GM12878 (cell line): ENCODE data around the gene SLC31A1. TPM values are rescaled to one million over a fixed set of nuclear protein-coding genes. Genes with fewer than 3 reads are reported as not detected.
A peak's percentile ranks its signal among the peaks of the same experiment; 100 is the strongest.

ENCODE experiments used
- BACH1 ChIP-seq: fragments of 450-650 bp; IDR thresholded peaks from 2 replicates; pipeline ENCODE4 v1.6.1; 2017; ENCODE audit warnings: mild to moderate bottlenecking, borderline replicate concordance
- CHD2 ChIP-seq: IDR thresholded peaks from 2 replicates; pipeline ENCODE4 v1.6.1; 2011; ENCODE audit warnings: low read depth, low read length, improper control_type of control experiment, borderline replicate concordance
- CUX1 ChIP-seq: IDR thresholded peaks from 2 replicates; pipeline ENCODE4 v1.6.1; 2012; ENCODE audit warnings: improper control_type of control experiment, low read depth, low read length; ENCODE audit not compliant: insufficient replicate concordance
- EP300 ChIP-seq, 2 experiments: fragments of 150-350 bp in 1 of 2; IDR thresholded peaks; 2 replicates each; pipeline ENCODE4 v1.6.1; 2011 to 2012; ENCODE audit warnings: low read depth in 2 of 2, low read length in 2 of 2, borderline replicate concordance in 1 of 2, improper control_type of control experiment in 1 of 2, inconsistent platforms in 1 of 2; ENCODE audit not compliant: control insufficient read depth in 1 of 2
- ETV6 ChIP-seq, 2 experiments: fragments of 450-650 bp in 1 of 2; IDR thresholded peaks in 1 of 2; conservative IDR thresholded peaks in 1 of 2; 2 replicates each; pipeline ENCODE4 v1.6.1; 2014; ENCODE audit warnings: antibody characterized with exemption in 1 of 2, borderline replicate concordance in 1 of 2, low read depth in 1 of 2, mild to moderate bottlenecking in 1 of 2, moderate library complexity in 1 of 2
- EZH2 ChIP-seq: IDR thresholded peaks from 2 replicates; pipeline ENCODE4 v1.6.1; 2012; ENCODE audit warnings: low read depth, mild to moderate bottlenecking, control low read depth, inconsistent platforms, low read length, borderline replicate concordance; ENCODE audit not compliant: control insufficient read depth
- GABPA ChIP-seq: IDR thresholded peaks from 2 replicates; pipeline ENCODE4 v1.6.1; 2014; ENCODE audit warnings: antibody characterized with exemption, low read depth, mild to moderate bottlenecking, inconsistent platforms
- IRF5 ChIP-seq: fragments of 450-650 bp; IDR thresholded peaks from 2 replicates; pipeline ENCODE4 v1.6.1; 2017; ENCODE audit warnings: borderline replicate concordance
- LARP7 ChIP-seq: fragments of 450-650 bp; IDR thresholded peaks from 2 replicates; pipeline ENCODE4 v1.6.1; 2017; ENCODE audit warnings: mild to moderate bottlenecking
- MEF2B ChIP-seq: fragments of 450-650 bp; IDR thresholded peaks from 2 replicates; pipeline ENCODE4 v1.6.1; 2018; ENCODE audit warnings: mild to moderate bottlenecking, moderate library complexity; ENCODE audit not compliant: partially characterized antibody, poor library complexity, severe bottlenecking
- RAD21 ChIP-seq: IDR thresholded peaks from 2 replicates; pipeline ENCODE4 v1.6.1; 2011; ENCODE audit warnings: mild to moderate bottlenecking, low read depth, low read length, moderate library complexity; ENCODE audit not compliant: insufficient read depth
- RELA ChIP-seq: fragments of 450-650 bp; IDR thresholded peaks from 2 replicates; pipeline ENCODE4 v1.8.0; 2014; ENCODE audit warnings: borderline replicate concordance; ENCODE audit not compliant: partially characterized antibody
- TCF12 ChIP-seq: IDR thresholded peaks from 2 replicates; pipeline ENCODE4 v1.6.1; 2011; ENCODE audit warnings: low read depth, mild to moderate bottlenecking, low read length
- USF1 ChIP-seq: IDR thresholded peaks from 2 replicates; pipeline ENCODE4 v1.6.1; 2011; ENCODE audit warnings: borderline replicate concordance, low read depth, mild to moderate bottlenecking, moderate library complexity, mixed read lengths, low read length; ENCODE audit not compliant: insufficient read depth; ENCODE audit errors: extremely low read length
- polyA plus RNA-seq, 11 experiments: library from polyadenylated mRNA; depleted of rRNA in 4 of 11; unstranded in 6 of 11; stranded (reverse) in 5 of 11; fragments of >200 nt; fragmentation: Nextera tagmentation in 4 of 11; fragmentation: Illumina TruSeq in 1 of 11; extraction: Ambion mirVana in 4 of 11; extraction: Trizol in 1 of 11; gene quantifications; 1 replicate in 1 of 11; 2 replicates in 10 of 11; pipeline versions ENCODE4 v1.2.1 to v1.2.3, GENCODE V29; 2011 to 2016; ENCODE audit warnings: inconsistent platforms in 2 of 11, missing spikeins in 2 of 11, low read depth in 1 of 11
- total RNA-seq, 4 experiments: library from RNA; depleted of rRNA in 3 of 4; stranded (reverse); fragments of >200 nt in 3 of 4; fragmentation: Illumina TruSeq in 1 of 4; extraction: Trizol in 1 of 4; gene quantifications; 2 replicates each; pipeline versions ENCODE4 v1.2.1 to v1.2.3, GENCODE V29; 2013 to 2021
- TF ChIP-seq, protein P1 (sequence below): IDR thresholded peaks from 2 replicates; pipeline ENCODE4 v1.6.1; 2012; ENCODE audit warnings: low read length, inconsistent platforms
- TF ChIP-seq, protein P2 (sequence below): IDR thresholded peaks from 2 replicates; pipeline ENCODE4 v1.6.1; 2012; ENCODE audit warnings: low read depth, low read length, improper control_type of control experiment
- TF ChIP-seq, protein P3 (sequence below): IDR thresholded peaks from 2 replicates; pipeline ENCODE4 v1.6.1; 2011; ENCODE audit warnings: low read depth, mild to moderate bottlenecking, low read length, moderate library complexity, borderline replicate concordance; ENCODE audit errors: extremely low read depth

SLC31A1 gene
- total and polyA plus RNA-seq, 10 of the 15 experiments (the other 5 are each of a cell fraction or from before 2014, with no cell fraction given) = 7.3 to 16.2 (median 10.5) TPM

- no peak for TF ChIP-seq USF1
- TF ChIP-seq GABPA = no peak
- TF ChIP-seq RAD21 = no peak
- TF ChIP-seq EP300 (IDR thresholded peaks at IDR 0.05; ENCODE audit: borderline replicate concordance in 1 of 2, control insufficient read depth in 1 of 2, low read depth in 2 of 2, low read length in 2 of 2) = peak in 1 of 2 experiments; percentile 29; a peak in 1 of 4 replicates
- TF ChIP-seq MEF2B = no peak
- no peak for TF ChIP-seq BACH1
- no peak for TF ChIP-seq EZH2
- 0 out of 2 replicates have a peak, but pooled peaks have one; percentile 61 for TF ChIP-seq LARP7
- TF ChIP-seq RELA = peak; percentile 58
- TF ChIP-seq TCF12 = no peak
- TF ChIP-seq ETV6 (conservative IDR thresholded peaks at IDR 0.05 in 1 of 2, IDR thresholded peaks at IDR 0.05 in 1 of 2; ENCODE audit: borderline replicate concordance in 1 of 2, low read depth in 1 of 2) = peak in 1 of 2 experiments; percentile 52; a peak in 1 of 4 replicates
- TF ChIP-seq CHD2 = peak; percentile 51
- TF ChIP-seq CUX1 = no peak
- TF ChIP-seq, protein P1, sequence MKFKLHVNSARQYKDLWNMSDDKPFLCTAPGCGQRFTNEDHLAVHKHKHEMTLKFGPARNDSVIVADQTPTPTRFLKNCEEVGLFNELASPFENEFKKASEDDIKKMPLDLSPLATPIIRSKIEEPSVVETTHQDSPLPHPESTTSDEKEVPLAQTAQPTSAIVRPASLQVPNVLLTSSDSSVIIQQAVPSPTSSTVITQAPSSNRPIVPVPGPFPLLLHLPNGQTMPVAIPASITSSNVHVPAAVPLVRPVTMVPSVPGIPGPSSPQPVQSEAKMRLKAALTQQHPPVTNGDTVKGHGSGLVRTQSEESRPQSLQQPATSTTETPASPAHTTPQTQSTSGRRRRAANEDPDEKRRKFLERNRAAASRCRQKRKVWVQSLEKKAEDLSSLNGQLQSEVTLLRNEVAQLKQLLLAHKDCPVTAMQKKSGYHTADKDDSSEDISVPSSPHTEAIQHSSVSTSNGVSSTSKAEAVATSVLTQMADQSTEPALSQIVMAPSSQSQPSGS = no peak
- TF ChIP-seq, protein P2, sequence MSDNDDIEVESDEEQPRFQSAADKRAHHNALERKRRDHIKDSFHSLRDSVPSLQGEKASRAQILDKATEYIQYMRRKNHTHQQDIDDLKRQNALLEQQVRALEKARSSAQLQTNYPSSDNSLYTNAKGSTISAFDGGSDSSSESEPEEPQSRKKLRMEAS = no peak; the same call in 1 of the 2 replicates
- TF ChIP-seq, protein P3, sequence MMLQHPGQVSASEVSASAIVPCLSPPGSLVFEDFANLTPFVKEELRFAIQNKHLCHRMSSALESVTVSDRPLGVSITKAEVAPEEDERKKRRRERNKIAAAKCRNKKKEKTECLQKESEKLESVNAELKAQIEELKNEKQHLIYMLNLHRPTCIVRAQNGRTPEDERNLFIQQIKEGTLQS = peak; percentile 84; the same call in 1 of the 2 replicates
- no peak for TF ChIP-seq IRF5
These were observed at the start of gene SLC31A1, which contains the start of gene FKBP15 (continued) for GRCh38 chr9:113221003-113221799.
